GM23338 (cell line): ENCODE data around the gene NXPH2.

Experiments used
- CREB1 ChIP-seq: fragments of 250-450 bp; sonication (Bioruptor Pico); IDR thresholded peaks from 2 replicates; pipeline ENCODE4 v1.5.0; 2020; ENCODE audit warnings: low read depth, mild to moderate bottlenecking, moderate library complexity
- EZH2 ChIP-seq: fragments of 200-600 bp; sonication (generic); IDR thresholded peaks from one replicate; pipeline ENCODE4 v1.8.0; 2017; ENCODE audit warnings: antibody characterized with exemption, mild to moderate bottlenecking, low read depth; ENCODE audit not compliant: unreplicated experiment
- EZH2phosphoT487 ChIP-seq: fragments of 200-600 bp; sonication (generic); IDR thresholded peaks from one replicate; pipeline ENCODE4 v1.8.1; 2018; ENCODE audit warnings: antibody characterized with exemption; ENCODE audit not compliant: unreplicated experiment
- JUNB ChIP-seq: IDR thresholded peaks from one replicate; pipeline ENCODE4 v1.6.1; 2016; ENCODE audit warnings: antibody characterized with exemption; ENCODE audit not compliant: unreplicated experiment
- NANOG ChIP-seq: IDR thresholded peaks from 2 replicates; pipeline ENCODE4 v1.6.1; 2016; ENCODE audit warnings: antibody characterized with exemption, borderline replicate concordance
- POLR2AphosphoS5 ChIP-seq: IDR thresholded peaks from 2 replicates; pipeline ENCODE4 v1.6.1; 2016; ENCODE audit warnings: antibody characterized with exemption, low read depth
- STAT1 ChIP-seq: IDR thresholded peaks from one replicate; pipeline ENCODE4 v1.6.1; 2016; ENCODE audit warnings: antibody characterized with exemption; ENCODE audit not compliant: unreplicated experiment
- ZNF114 ChIP-seq: fragments of 250-450 bp; sonication (Bioruptor Pico); IDR thresholded peaks from 2 replicates; pipeline ENCODE4 v1.5.0; 2020; ENCODE audit warnings: mild to moderate bottlenecking, moderate library complexity
- TF ChIP-seq, protein P1 (sequence below), 2 experiments: fragments of 200-600 bp in 1 of 2; sonication (generic) in 1 of 2; conservative IDR thresholded peaks; 2 replicates each; pipeline versions ENCODE4 v1.5.1 to v1.6.1; 2016 to 2017; ENCODE audit warnings: antibody characterized with exemption in 2 of 2, low read depth in 2 of 2, mild to moderate bottlenecking in 2 of 2, moderate library complexity in 1 of 2
- TF ChIP-seq, protein P2 (sequence below): IDR thresholded peaks from one replicate; pipeline ENCODE4 v1.6.1; 2018; ENCODE audit warnings: antibody characterized with exemption; ENCODE audit not compliant: unreplicated experiment
- TF ChIP-seq, protein P3 (sequence below): fragments of 250-450 bp; sonication (Bioruptor Pico); IDR thresholded peaks from 2 replicates; pipeline ENCODE4 v1.5.0; 2020; ENCODE audit warnings: mild to moderate bottlenecking, moderate library complexity
- TF ChIP-seq, protein P4 (sequence below): IDR thresholded peaks from 2 replicates; pipeline ENCODE4 v1.6.1; 2016; ENCODE audit warnings: antibody characterized with exemption

DNA sequence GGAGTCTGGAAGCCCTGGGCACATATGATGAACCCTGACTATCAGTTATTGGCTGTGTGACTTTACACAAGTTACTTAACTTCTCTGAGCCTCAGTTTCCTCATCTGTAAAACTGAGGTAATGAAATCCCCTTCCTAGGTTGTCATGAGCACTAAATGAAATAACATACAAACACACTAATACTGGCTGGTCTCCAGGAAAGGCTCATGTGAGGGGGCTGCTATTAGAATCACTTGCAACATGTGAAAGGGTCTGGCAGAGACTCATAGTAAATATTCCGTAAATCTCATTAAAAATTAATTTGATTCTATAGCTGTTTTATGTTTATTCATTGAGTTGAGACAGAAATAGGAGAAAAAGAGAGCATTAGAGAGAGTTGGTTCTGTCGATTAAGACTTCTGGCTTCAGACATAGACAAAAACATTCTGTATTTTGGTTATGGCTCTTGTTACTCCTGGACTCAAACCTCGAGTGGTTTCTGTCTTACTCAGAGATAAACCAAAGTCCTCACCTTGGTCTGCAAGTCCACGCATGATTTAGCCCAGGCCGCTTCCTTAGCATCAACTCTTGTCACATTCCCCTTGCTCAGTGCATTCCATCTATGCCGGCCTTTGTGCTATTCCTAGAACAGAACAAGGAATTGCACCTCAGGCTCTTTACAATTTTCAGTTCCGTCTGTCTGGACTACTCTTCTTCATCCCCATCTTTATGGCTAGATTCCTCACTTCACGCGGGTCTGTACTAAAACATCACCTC is 139.1 kb downstream of the NXPH2 start:
- TF ChIP-seq, protein P1, sequence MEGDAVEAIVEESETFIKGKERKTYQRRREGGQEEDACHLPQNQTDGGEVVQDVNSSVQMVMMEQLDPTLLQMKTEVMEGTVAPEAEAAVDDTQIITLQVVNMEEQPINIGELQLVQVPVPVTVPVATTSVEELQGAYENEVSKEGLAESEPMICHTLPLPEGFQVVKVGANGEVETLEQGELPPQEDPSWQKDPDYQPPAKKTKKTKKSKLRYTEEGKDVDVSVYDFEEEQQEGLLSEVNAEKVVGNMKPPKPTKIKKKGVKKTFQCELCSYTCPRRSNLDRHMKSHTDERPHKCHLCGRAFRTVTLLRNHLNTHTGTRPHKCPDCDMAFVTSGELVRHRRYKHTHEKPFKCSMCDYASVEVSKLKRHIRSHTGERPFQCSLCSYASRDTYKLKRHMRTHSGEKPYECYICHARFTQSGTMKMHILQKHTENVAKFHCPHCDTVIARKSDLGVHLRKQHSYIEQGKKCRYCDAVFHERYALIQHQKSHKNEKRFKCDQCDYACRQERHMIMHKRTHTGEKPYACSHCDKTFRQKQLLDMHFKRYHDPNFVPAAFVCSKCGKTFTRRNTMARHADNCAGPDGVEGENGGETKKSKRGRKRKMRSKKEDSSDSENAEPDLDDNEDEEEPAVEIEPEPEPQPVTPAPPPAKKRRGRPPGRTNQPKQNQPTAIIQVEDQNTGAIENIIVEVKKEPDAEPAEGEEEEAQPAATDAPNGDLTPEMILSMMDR (conservative IDR thresholded peaks at IDR 0.05; ENCODE audit: low read depth in 2 of 2), result no peak
- TF ChIP-seq NANOG (no peak), EZH2 (no peak), CREB1 (CRISPR knock-in tag) (no peak), JUNB (no peak), POLR2AphosphoS5 (no peak), EZH2phosphoT487 (no peak), STAT1 (no peak), ZNF114 (CRISPR knock-in tag) (no peak)
- TF ChIP-seq, protein P2, sequence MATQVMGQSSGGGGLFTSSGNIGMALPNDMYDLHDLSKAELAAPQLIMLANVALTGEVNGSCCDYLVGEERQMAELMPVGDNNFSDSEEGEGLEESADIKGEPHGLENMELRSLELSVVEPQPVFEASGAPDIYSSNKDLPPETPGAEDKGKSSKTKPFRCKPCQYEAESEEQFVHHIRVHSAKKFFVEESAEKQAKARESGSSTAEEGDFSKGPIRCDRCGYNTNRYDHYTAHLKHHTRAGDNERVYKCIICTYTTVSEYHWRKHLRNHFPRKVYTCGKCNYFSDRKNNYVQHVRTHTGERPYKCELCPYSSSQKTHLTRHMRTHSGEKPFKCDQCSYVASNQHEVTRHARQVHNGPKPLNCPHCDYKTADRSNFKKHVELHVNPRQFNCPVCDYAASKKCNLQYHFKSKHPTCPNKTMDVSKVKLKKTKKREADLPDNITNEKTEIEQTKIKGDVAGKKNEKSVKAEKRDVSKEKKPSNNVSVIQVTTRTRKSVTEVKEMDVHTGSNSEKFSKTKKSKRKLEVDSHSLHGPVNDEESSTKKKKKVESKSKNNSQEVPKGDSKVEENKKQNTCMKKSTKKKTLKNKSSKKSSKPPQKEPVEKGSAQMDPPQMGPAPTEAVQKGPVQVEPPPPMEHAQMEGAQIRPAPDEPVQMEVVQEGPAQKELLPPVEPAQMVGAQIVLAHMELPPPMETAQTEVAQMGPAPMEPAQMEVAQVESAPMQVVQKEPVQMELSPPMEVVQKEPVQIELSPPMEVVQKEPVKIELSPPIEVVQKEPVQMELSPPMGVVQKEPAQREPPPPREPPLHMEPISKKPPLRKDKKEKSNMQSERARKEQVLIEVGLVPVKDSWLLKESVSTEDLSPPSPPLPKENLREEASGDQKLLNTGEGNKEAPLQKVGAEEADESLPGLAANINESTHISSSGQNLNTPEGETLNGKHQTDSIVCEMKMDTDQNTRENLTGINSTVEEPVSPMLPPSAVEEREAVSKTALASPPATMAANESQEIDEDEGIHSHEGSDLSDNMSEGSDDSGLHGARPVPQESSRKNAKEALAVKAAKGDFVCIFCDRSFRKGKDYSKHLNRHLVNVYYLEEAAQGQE, result no peak
- TF ChIP-seq, protein P3, sequence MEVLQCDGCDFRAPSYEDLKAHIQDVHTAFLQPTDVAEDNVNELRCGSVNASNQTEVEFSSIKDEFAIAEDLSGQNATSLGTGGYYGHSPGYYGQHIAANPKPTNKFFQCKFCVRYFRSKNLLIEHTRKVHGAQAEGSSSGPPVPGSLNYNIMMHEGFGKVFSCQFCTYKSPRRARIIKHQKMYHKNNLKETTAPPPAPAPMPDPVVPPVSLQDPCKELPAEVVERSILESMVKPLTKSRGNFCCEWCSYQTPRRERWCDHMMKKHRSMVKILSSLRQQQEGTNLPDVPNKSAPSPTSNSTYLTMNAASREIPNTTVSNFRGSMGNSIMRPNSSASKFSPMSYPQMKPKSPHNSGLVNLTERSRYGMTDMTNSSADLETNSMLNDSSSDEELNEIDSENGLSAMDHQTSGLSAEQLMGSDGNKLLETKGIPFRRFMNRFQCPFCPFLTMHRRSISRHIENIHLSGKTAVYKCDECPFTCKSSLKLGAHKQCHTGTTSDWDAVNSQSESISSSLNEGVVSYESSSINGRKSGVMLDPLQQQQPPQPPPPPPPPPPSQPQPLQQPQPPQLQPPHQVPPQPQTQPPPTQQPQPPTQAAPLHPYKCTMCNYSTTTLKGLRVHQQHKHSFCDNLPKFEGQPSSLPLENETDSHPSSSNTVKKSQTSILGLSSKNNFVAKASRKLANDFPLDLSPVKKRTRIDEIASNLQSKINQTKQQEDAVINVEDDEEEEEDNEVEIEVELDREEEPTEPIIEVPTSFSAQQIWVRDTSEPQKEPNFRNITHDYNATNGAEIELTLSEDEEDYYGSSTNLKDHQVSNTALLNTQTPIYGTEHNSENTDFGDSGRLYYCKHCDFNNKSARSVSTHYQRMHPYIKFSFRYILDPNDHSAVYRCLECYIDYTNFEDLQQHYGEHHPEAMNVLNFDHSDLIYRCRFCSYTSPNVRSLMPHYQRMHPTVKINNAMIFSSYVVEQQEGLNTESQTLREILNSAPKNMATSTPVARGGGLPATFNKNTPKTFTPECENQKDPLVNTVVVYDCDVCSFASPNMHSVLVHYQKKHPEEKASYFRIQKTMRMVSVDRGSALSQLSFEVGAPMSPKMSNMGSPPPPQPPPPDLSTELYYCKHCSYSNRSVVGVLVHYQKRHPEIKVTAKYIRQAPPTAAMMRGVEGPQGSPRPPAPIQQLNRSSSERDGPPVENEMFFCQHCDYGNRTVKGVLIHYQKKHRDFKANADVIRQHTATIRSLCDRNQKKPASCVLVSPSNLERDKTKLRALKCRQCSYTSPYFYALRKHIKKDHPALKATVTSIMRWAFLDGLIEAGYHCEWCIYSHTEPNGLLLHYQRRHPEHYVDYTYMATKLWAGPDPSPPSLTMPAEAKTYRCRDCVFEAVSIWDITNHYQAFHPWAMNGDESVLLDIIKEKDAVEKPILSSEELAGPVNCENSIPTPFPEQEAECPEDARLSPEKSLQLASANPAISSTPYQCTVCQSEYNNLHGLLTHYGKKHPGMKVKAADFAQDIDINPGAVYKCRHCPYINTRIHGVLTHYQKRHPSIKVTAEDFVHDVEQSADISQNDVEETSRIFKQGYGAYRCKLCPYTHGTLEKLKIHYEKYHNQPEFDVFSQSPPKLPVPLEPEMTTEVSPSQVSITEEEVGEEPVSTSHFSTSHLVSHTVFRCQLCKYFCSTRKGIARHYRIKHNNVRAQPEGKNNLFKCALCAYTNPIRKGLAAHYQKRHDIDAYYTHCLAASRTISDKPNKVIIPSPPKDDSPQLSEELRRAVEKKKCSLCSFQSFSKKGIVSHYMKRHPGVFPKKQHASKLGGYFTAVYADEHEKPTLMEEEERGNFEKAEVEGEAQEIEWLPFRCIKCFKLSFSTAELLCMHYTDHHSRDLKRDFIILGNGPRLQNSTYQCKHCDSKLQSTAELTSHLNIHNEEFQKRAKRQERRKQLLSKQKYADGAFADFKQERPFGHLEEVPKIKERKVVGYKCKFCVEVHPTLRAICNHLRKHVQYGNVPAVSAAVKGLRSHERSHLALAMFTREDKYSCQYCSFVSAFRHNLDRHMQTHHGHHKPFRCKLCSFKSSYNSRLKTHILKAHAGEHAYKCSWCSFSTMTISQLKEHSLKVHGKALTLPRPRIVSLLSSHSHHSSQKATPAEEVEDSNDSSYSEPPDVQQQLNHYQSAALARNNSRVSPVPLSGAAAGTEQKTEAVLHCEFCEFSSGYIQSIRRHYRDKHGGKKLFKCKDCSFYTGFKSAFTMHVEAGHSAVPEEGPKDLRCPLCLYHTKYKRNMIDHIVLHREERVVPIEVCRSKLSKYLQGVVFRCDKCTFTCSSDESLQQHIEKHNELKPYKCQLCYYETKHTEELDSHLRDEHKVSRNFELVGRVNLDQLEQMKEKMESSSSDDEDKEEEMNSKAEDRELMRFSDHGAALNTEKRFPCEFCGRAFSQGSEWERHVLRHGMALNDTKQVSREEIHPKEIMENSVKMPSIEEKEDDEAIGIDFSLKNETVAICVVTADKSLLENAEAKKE, result no peak
- TF ChIP-seq, protein P4, sequence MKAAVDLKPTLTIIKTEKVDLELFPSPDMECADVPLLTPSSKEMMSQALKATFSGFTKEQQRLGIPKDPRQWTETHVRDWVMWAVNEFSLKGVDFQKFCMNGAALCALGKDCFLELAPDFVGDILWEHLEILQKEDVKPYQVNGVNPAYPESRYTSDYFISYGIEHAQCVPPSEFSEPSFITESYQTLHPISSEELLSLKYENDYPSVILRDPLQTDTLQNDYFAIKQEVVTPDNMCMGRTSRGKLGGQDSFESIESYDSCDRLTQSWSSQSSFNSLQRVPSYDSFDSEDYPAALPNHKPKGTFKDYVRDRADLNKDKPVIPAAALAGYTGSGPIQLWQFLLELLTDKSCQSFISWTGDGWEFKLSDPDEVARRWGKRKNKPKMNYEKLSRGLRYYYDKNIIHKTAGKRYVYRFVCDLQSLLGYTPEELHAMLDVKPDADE, result no peak
